A549 (cell line): ENCODE measurements around the gene A4GALT.

Source experiments
- CHD4 ChIP-seq: fragments of 200-600 bp; sonication (generic); IDR thresholded peaks from 2 replicates; pipeline ENCODE4 v1.6.1; 2016; ENCODE audit warnings: antibody characterized with exemption, mild to moderate bottlenecking, borderline replicate concordance
- ESRRA ChIP-seq: fragments of 150-350 bp; IDR thresholded peaks from 2 replicates; pipeline ENCODE4 v1.6.1; 2014; ENCODE audit warnings: mild to moderate bottlenecking, low read length, borderline replicate concordance
- KDM5A ChIP-seq: fragments of 200-600 bp; sonication (generic); IDR thresholded peaks from 2 replicates; pipeline ENCODE4 v1.6.1; 2016; ENCODE audit warnings: antibody characterized with exemption, mild to moderate bottlenecking
- MAZ ChIP-seq: fragments of 150-350 bp; IDR thresholded peaks from 2 replicates; pipeline ENCODE4 v1.6.1; 2014; ENCODE audit warnings: antibody characterized with exemption, low read depth, low read length, borderline replicate concordance
- NFE2L2 ChIP-seq: fragments of 150-350 bp; conservative IDR thresholded peaks from 2 replicates; pipeline ENCODE4 v1.6.1; 2014; ENCODE audit warnings: low read length
- NR3C1 ChIP-seq: fragments of >200 bp; sonication (Bioruptor Twin); formaldehyde crosslinking; IDR thresholded peaks from 3 replicates; pipeline ENCODE4 v1.6.1; 2017
- RAD21 ChIP-seq, 2 experiments: fragments of >200 bp in 1 of 2; sonication (Bioruptor Twin) in 1 of 2; formaldehyde crosslinking in 1 of 2; IDR thresholded peaks in 1 of 2; conservative IDR thresholded peaks in 1 of 2; 2 replicates in 1 of 2; 3 replicates in 1 of 2; pipeline ENCODE4 v1.6.1; 2012 to 2018; ENCODE audit warnings: inconsistent platforms in 1 of 2
- RCOR1 ChIP-seq: fragments of 150-350 bp; IDR thresholded peaks from 2 replicates; pipeline ENCODE4 v1.6.1; 2014; ENCODE audit warnings: antibody characterized with exemption, low read length, low read depth
- ZNF302 ChIP-seq: fragments of 250-450 bp; sonication (Bioruptor Pico); IDR thresholded peaks from 2 replicates; pipeline ENCODE4 v1.9.0; 2021; ENCODE audit warnings: inconsistent platforms, mild to moderate bottlenecking, moderate library complexity
- TF ChIP-seq, protein P1 (sequence below): fragments of >200 bp; sonication (Bioruptor Twin); formaldehyde crosslinking; IDR thresholded peaks from 3 replicates; pipeline ENCODE4 v1.5.1; 2016

DNA sequence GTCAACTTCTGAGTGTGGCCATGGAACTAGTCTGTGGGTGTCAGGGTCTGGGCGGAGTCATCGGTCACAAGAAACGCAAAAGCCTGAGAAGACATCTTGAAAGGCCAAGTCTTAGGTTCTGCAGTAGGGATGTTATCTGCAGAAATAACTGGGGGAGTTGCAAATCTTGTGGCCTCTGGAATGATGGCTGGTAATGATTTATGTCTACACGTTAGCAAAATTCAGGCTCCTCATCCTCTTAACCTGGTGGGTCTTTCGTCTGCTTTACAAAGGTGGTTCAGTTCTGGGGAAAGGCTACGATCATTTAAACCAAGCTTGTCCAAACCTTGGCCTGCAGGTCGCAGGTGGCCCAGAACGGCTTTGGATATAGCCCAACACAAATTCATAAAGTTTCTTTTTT is 64.1 kb downstream of the A4GALT start:
- TF ChIP-seq MAZ: no peak
- TF ChIP-seq, protein P1, sequence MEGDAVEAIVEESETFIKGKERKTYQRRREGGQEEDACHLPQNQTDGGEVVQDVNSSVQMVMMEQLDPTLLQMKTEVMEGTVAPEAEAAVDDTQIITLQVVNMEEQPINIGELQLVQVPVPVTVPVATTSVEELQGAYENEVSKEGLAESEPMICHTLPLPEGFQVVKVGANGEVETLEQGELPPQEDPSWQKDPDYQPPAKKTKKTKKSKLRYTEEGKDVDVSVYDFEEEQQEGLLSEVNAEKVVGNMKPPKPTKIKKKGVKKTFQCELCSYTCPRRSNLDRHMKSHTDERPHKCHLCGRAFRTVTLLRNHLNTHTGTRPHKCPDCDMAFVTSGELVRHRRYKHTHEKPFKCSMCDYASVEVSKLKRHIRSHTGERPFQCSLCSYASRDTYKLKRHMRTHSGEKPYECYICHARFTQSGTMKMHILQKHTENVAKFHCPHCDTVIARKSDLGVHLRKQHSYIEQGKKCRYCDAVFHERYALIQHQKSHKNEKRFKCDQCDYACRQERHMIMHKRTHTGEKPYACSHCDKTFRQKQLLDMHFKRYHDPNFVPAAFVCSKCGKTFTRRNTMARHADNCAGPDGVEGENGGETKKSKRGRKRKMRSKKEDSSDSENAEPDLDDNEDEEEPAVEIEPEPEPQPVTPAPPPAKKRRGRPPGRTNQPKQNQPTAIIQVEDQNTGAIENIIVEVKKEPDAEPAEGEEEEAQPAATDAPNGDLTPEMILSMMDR: no peak
- no peak for TF ChIP-seq NR3C1
- no peak for TF ChIP-seq NFE2L2
- no peak for TF ChIP-seq RAD21 (conservative IDR thresholded peaks at IDR 0.05 in 1 of 2, IDR thresholded peaks at IDR 0.05 in 1 of 2)
- TF ChIP-seq RCOR1: no peak
- no peak for TF ChIP-seq ZNF302 (CRISPR knock-in tag)
- no peak for TF ChIP-seq CHD4
- no peak for TF ChIP-seq KDM5A
- TF ChIP-seq ESRRA: no peak
